MCF 10A (cell line): ENCODE data around the gene SEMA6B. TPM values are rescaled to one million over a fixed set of nuclear protein-coding genes. Genes with fewer than 3 reads are reported as not detected.

Source experiments
- BruUV-seq: library from RNA; stranded (reverse); fragments of 400-500 nt; replicated peaks from 2 replicates; lab custom pipeline; 2021; lab: Mats Ljungman, UMichigan
- CTCF ChIA-PET: fragments of 300-600 bp; sonication (Branson Sonifier 250); formaldehyde crosslinking; extraction: SDS; loops from one replicate; lab custom pipeline; 2021; ENCODE audit warnings: antibody characterized with exemption, inconsistent platforms; lab: Yijun Ruan, JAX
- POLR2A ChIA-PET: fragments of 300-600, 350-650 bp; sonication (Branson Sonifier 250); formaldehyde crosslinking; extraction: SDS; loops from one replicate; lab custom pipeline; 2020; ENCODE audit warnings: antibody characterized with exemption, inconsistent platforms; lab: Yijun Ruan, JAX
- DNase-seq: peaks from one replicate; pipeline ENCODE4 v3.0.0-alpha.2; 2018; ENCODE audit not compliant: unreplicated experiment
- H3K27ac Mint-ChIP-seq: one replicate; pipeline ENCODE4 v1.8.0; 2022; ENCODE audit warnings: mild to moderate bottlenecking, low read depth, mixed read lengths; ENCODE audit not compliant: unreplicated experiment
- H3K27me3 Mint-ChIP-seq: one replicate; pipeline ENCODE4 v1.8.0; 2022; ENCODE audit warnings: mixed read lengths; ENCODE audit not compliant: insufficient read depth, unreplicated experiment
- H3K36me3 Mint-ChIP-seq: one replicate; pipeline ENCODE4 v1.8.0; 2022; ENCODE audit warnings: mild to moderate bottlenecking, moderate library complexity, mixed read lengths; ENCODE audit not compliant: insufficient read depth, unreplicated experiment
- H3K4me1 Mint-ChIP-seq: one replicate; pipeline ENCODE4 v1.8.0; 2022; ENCODE audit warnings: mixed read lengths; ENCODE audit not compliant: insufficient read depth, unreplicated experiment
- H3K4me3 Mint-ChIP-seq: one replicate; pipeline ENCODE4 v1.8.0; 2022; ENCODE audit warnings: mild to moderate bottlenecking, moderate library complexity, mixed read lengths; ENCODE audit not compliant: unreplicated experiment
- H3K9me3 Mint-ChIP-seq: one replicate; pipeline ENCODE4 v1.8.0; 2022; ENCODE audit warnings: mixed read lengths; ENCODE audit not compliant: unreplicated experiment
- intact Hi-C: fragments of 100-400 bp; cut with micrococcal nuclease; formaldehyde crosslinking; loops from 2 replicates; pipeline ENCODE4 v1.14.1; 2022
- total RNA-seq: library from RNA; stranded (reverse); gene quantifications from 2 replicates; pipeline ENCODE4 v1.2.3, GENCODE V29; 2022
- TF ChIP-seq, protein P1 (sequence below): fragments of 200-600 bp; IDR thresholded peaks from one replicate; pipeline ENCODE4 v1.8.0; 2022; ENCODE audit warnings: antibody characterized with exemption, mild to moderate bottlenecking; ENCODE audit not compliant: unreplicated experiment

The SEMA6B gene
- total RNA-seq, 1 experiment from 2014 or later: 0.54 TPM

DNA sequence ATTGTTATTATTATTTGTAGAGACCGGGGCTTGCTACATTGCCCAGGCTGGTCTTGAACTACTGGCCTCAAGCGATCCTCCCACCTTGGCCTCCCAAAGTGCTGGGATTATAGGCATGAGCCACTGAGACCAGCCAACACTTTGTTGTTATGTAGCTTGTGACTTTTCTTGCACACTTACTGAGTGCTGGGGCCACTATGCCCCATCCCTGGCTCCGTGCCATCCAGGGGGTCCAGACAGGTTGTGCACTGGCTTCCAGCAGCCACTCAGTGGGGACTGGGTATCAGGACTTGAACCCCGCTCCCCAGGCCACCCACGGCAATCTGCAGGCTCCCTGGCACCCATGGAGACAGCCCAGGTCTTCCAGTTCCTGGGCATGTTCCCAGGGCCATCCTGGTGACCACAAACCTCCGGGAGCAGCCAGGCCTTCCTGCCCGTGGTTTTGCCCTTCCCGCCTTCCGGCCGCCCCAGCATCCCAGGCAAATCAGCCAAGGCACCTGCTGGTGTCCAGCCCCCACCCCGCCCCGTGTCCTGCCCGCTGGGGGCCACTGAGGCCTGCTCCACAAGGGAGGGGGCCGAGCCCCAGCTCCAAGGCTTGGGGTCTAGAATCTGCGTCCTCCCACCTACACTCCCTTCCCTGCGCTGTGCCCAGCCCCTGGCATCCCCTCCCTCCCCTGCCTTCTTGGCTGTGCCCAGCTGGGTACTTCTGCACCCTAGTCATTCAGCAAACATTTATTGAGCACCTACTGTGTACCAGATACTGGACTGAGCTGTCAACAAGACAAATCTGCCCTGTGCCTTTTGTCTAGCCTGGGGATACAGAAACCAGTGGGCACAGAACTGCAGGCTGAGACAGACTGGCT is 23.7 kb upstream of the SEMA6B start:
- Mint-ChIP-seq H3K27ac (no peak overlapping the region), H3K9me3 (no peaks in the 10 kb centered on the region), H3K4me3 (no peak overlapping the region), H3K27me3 (peaks cover 11% of the 10 kb centered on the region), H3K4me1 (peaks cover 6% of the 10 kb centered on the region), H3K36me3 (no peaks in the 10 kb centered on the region)
- TF ChIP-seq, protein P1, sequence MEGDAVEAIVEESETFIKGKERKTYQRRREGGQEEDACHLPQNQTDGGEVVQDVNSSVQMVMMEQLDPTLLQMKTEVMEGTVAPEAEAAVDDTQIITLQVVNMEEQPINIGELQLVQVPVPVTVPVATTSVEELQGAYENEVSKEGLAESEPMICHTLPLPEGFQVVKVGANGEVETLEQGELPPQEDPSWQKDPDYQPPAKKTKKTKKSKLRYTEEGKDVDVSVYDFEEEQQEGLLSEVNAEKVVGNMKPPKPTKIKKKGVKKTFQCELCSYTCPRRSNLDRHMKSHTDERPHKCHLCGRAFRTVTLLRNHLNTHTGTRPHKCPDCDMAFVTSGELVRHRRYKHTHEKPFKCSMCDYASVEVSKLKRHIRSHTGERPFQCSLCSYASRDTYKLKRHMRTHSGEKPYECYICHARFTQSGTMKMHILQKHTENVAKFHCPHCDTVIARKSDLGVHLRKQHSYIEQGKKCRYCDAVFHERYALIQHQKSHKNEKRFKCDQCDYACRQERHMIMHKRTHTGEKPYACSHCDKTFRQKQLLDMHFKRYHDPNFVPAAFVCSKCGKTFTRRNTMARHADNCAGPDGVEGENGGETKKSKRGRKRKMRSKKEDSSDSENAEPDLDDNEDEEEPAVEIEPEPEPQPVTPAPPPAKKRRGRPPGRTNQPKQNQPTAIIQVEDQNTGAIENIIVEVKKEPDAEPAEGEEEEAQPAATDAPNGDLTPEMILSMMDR: no peak
- intact Hi-C loops: no loop called here
- ChIA-PET CTCF (no interaction called here), POLR2A (no interaction called here)
- peak; percentile 31 for DNase-seq
- no TSS peak for BruUV-seq

DNA sequence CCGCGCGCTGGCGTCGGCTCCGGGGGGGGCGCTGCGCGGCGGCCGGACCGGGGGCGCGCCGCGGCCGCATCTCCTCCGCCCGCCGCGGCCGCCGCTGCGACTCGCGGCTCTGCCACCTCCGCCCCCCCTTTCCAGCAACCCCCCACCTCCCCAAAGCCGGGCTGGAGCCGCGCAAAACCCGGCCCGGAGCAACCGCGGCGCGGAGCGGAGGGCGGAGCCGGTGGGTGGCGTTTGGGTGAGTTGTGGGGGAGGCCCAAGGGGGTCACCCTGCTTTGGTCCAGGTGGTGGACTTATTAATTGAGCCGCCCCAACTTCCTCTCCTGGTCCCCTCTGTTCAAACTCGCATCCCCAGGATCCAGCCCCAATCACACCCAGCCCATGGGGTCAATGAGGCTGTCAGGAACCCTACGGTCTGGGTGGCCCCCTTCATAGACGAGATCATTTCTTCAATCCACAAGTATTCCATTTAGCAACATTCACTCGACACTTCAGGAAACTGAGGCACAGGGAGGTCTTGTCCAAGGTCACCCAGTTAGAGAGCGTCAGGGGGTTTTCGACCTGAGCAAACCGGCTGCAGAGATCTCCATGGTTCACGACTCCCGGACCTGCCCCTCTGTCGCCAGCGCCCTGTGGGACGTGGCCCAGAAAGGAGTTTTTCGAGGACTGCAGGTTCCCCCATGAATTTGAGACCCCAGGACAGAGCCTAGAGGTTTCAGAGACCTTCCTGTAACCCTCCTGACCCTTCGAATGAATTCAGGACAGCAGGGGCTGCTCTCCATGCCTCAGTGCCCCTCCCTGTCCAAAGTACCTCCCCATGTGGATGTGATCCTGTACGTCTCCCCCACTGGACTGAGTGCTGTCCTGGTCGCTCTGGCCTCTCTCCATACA is 22.4 kb upstream of the SEMA6B start:
- BruUV-seq: no TSS peak
- DNase-seq: peak; percentile 52
- no peaks in the 10 kb centered on the region for H3K36me3 Mint-ChIP-seq
- intact Hi-C loops: no loop called here
- no peaks in the 10 kb centered on the region for H3K9me3 Mint-ChIP-seq
- H3K27me3 Mint-ChIP-seq: peaks cover 11% of the 10 kb centered on the region
- TF ChIP-seq, protein P1: no peak
- ChIA-PET POLR2A (no interaction called here), CTCF (no interaction called here)
- peaks cover 6% of the 10 kb centered on the region for H3K4me1 Mint-ChIP-seq
- H3K4me3 Mint-ChIP-seq: peak overlapping the region; percentile 62
- H3K27ac Mint-ChIP-seq: no peak overlapping the region

DNA sequence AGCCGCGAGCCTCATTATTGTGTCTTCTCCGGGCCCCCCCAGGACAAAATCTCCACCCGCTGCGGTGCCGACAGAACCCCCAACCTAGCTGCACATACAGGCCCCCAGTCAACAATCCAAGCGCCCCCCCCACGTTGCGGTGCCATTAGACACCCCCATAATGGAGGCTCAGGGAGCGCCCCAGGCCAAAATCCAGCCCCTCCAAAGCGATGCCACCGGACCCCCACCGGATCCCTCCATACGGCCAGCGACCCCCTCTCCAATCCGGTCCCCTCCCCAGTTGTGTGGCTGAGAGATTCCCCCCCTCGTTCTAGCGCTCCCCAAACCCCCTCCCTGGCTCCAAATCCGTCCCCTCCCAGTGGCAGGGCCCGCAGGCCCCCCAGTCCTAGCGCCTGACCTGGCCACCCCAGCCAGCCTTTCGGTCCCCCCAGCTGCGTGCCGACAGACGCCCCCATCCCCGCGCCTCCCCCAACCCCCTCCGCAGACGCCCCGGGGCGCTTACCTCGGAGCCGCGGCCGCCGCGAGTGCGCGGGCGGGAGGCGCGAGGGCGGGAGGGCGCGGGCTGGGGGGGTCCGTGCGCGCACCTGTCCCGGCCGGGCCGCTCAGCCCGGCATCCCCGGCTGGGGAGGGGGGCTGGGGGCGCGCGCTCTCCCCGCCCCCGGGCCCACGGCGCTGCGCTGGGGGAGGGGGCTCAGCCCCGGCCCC is 21.6 kb upstream of the SEMA6B start:
- DNase-seq: no peak
- Mint-ChIP-seq H3K9me3 (no peaks in the 10 kb centered on the region), H3K36me3 (no peaks in the 10 kb centered on the region), H3K4me3 (no peak overlapping the region), H3K27me3 (peaks cover 11% of the 10 kb centered on the region), H3K27ac (no peak overlapping the region), H3K4me1 (peaks cover 11% of the 10 kb centered on the region)
- intact Hi-C loops: no loop called here
- POLR2A ChIA-PET: no interaction called here
- TF ChIP-seq, protein P1: no peak
- CTCF ChIA-PET: interaction anchor here (1.0 to 2.7 kb wide), 3 partner anchors 11 to 52 kb away, joined by 3 to 17 read pairs (median 5); no protein-coding TSS in a partner anchor
- BruUV-seq: no TSS peak
